HG03139 (cell line): ENCODE measurements around the gene SHISAL1.

Experiments used
- ATAC-seq: cut with Tn5 transposase; IDR thresholded peaks from one replicate; pipeline ENCODE4 v1.9.1; 2021; ENCODE audit not compliant: unreplicated experiment

The SHISAL1 gene

GRCh38 chr22:44281768-44282637, 30.7 kb downstream of the SHISAL1 start:
- no peak for ATAC-seq

- ATAC-seq = no peak
Observed at GRCh38 chr22:44280665-44281188, 32.0 kb downstream of the SHISAL1 start.

GRCh38 chr22:44279069-44279360, 33.7 kb downstream of the SHISAL1 start:
- no peak for ATAC-seq

- ATAC-seq = no peak
Observed at GRCh38 chr22:44278243-44279068, 34.3 kb downstream of the SHISAL1 start.

- ATAC-seq = no peak
Observed at GRCh38 chr22:44277386-44278135, 35.2 kb downstream of the SHISAL1 start.

GRCh38 chr22:44276706-44277356, 35.9 kb downstream of the SHISAL1 start:
- ATAC-seq = no peak

GRCh38 chr22:44276041-44276440, 36.7 kb downstream of the SHISAL1 start:
- no peak for ATAC-seq

- no peak for ATAC-seq
Observed at GRCh38 chr22:44275631-44275995, 37.1 kb downstream of the SHISAL1 start.

GRCh38 chr22:44274918-44275630, 37.7 kb downstream of the SHISAL1 start:
- no peak for ATAC-seq

- ATAC-seq = no peak
Observed at GRCh38 chr22:44273175-44273574, 39.6 kb downstream of the SHISAL1 start.

GRCh38 chr22:44272401-44272771, 40.4 kb downstream of the SHISAL1 start:
- ATAC-seq = no peak

GRCh38 chr22:44271732-44272400, 40.9 kb downstream of the SHISAL1 start:
- no peak for ATAC-seq

- ATAC-seq = no peak
Observed at GRCh38 chr22:44271010-44271500, 41.7 kb downstream of the SHISAL1 start.

- no peak for ATAC-seq
Observed at GRCh38 chr22:44270556-44270880, 42.2 kb downstream of the SHISAL1 start.

GRCh38 chr22:44269757-44270555, 42.8 kb downstream of the SHISAL1 start:
- no peak for ATAC-seq

GRCh38 chr22:44269117-44269498, 43.6 kb downstream of the SHISAL1 start:
- no peak for ATAC-seq

- ATAC-seq = no peak
Observed at GRCh38 chr22:44268431-44269116, 44.2 kb downstream of the SHISAL1 start.

GRCh38 chr22:44267856-44268255, 44.9 kb downstream of the SHISAL1 start:
- no peak for ATAC-seq
